GM19043 (cell line): ENCODE results near the gene KRR1.
"Not testable (repeated sequence)": the region's sequence is repeated elsewhere in the genome, so short reads cannot be mapped to it uniquely, and the experiment has no call there.

Experiments
- ATAC-seq: cut with Tn5 transposase; IDR thresholded peaks from one replicate; pipeline ENCODE4 v1.9.1; 2021; ENCODE audit warnings: low read depth; ENCODE audit not compliant: unreplicated experiment

Gene KRR1

DNA sequence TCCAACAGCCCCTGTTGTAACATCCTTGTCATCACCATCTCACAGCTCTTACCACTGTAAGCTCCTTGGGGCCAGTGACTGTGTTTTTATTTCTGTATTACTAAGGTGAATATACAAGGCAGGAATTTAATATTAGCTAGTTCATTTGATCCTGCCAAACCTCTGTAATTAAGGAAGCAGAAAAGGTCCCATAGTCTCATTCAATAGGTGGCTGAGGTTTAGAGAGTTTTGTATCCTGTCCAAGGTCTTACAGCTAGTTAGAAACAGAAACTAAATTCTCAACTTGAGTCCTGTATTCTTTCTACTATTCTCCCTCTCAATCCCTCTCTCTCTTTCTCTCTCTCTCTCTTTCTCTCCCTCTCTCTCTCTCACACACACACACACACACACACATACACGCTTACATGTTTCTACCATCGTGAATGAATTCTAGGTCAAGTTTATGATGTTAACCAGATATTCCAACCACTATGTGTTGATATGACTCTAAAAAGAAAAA lies 31.4 kb downstream of the KRR1 start:
- peak; percentile 29 for ATAC-seq

DNA sequence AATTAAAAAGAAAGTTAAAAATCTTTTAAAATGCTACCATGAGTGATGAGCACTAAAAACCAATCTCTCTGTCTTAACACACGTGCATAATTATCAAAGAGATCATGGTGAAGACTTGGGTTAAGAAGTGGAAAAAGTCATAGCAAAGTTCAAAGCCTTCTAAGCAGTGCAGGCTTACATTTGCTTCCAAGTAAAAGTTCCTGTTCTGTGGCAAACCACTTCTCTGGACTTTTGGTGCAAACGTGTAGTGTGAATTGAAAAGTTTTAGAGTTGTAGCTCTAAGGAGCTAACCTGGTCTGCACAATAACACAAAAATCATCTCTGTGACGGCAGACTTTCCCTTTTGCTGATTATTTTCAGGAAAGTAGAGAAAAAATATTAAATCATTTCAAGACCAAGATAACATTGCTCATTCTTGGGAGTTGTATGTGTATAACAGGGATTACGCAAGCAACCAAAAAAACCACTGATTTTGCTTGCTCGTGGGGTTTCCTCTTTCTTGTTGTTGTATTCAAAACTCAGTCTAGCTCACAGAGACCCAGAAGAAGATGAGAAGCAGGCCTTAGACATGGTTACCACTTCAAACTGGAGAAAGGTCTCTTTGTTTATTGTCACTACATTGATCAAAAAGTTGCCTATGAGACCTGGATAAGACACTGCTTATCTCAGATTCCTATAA lies 33.2 kb downstream of the KRR1 start:
- ATAC-seq, result no peak

DNA sequence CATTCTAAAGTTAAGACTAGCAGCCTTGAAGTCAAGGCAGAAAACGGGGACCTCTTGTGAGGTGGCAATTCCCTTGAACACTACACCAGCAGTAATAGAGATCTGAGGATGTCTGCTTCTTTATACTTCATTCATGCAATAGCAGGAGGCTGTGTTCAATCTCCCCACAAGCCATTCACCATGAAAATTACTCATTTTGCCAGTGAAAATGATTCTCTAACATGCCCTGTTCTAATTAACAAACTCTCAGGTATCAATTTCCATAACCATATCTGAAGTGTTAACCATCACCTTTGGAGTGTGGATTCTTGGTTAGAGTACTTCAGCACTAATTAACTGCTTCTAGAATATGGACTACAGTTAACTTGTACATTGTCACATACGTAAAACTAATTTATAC lies 34.3 kb downstream of the KRR1 start:
- no peak for ATAC-seq

DNA sequence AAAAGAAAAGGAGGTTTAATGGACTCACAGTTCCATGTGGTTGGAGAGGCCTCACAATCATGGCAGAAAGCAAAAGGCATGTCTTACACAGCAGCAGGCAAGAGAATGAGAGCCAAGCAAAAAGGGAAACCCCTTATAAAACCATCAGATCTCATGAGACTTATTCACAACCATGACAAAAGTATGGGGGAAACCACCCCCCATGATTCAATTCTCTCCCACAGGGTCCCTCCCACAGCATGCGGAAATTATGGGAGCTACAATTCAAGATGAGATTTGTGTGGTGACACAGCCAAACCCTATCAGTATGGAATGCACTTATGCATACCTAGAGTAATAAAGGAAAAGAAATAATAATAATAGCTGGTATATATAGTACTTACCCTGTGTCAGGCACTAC lies 35.3 kb downstream of the KRR1 start:
- no peak for ATAC-seq

DNA sequence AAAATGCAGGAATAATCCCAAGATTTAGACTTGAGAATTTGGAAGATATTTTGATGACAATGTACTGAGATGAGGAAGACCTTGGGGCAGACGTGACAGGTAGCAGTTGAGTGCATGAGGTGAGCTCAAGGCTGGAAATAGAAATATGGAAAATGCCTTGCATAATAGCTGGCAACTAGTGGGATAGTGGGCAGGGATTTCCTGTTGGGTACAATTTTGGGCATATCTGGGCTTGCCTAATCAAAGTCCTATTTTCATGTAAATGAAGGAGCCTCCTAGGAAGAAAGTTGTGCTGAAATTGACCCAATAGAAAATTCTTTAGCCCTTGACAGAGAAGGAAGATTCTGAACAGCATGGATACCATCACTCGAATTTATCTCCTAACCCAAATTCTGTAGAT lies 37.3 kb downstream of the KRR1 start:
- no peak for ATAC-seq

DNA sequence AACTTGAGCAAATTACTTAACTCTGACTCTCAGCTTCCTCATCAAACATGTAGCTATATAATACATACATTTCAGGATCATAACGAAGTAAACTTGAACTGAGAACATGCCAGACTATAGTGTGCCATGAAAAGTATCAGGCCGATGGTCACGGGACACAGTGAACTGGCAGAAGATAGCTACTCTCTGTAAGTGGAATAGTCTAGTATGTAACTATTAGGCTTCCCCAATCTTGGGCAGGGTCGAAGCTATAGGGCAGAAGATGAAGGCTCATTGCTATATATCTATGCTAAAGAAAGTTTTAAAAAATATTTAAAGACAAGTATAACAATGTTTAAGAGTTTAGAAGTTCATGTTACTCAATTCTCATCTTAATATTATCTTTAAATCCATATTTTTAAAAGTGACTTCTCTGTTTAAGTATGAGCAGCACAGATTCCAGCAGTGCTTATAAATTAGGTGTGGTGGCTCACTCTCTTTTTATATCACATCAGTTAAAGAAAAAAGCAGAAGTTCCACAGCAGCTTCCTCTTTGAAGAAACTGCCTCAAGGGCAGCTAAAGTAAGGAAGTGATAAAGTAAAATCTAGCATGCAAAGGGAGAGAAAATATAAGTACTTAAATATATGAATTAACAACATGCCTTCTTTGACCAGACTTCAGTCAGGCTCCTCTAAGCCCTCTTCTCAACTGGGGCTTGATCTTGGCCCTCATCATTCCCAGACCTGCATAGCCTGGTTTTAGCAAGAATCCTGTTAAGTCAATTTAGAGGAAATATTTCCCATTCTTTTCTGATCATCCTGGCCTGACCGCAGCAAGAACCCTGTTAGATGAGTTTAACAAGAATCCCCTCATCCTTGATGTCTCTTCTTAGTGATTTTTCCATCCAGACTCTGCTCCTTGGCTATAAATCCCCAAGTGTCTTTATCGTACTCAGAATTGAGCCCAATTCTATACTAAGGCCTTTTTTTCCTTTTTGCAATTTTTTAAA lies 39.2 kb downstream of the KRR1 start:
- ATAC-seq, result no peak

DNA sequence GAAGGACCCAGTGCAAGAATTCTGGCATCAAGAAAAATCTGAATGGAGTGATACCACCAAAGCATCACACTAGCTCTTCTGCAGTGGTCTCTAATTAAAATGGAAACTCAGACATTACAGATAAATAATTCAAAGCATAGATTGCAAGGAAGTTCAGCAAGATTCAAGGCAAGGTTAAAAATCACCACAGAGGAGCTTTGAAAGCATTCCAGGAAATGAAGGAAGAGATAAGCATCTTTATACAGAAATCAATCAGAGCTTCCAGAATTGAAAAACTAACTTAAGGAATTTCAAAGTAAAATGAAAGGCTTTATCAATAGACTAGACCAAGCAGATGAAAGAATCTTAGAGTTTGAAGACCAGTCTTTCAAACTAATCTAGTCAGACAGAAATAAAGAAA lies 51.2 kb downstream of the KRR1 start:
- ATAC-seq, result no peak

DNA sequence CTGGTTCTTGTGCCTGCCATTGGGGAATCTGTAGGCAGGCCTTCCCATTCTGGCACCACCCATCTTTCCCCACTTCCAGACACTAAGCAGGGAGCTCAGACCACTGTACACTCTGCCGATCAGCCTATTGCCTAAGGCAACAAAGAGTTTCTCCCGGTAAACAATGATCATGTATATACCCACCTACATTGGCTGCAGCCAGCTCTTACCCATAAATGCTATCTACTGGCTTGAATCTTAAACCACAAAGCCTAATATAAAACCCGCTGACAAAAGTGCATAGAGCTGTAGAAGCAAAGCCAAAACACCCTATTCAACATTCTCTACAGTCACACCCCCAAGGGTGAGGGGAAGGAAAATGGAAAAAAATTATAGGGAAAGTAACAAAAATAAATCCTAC lies 51.7 kb downstream of the KRR1 start:
- ATAC-seq, result no peak

DNA sequence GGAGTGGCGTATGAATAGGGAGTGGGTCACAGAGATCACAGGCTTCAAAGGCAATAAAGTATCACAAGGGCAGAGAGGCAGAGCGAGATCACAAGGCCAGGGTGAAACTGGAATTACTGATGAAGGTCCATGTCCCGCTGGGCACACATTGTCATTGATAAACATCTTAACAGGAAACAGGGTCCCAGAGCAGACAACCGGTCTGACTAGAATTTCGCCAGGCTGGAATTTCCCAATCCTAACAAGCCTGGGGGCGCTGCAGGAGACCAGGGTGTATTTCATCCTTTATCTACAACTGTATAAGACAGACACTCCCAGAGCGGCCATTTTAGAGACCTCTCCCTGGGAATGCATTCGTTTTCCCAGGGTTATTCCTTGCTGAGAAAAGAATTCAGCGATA lies 53.5 kb downstream of the KRR1 start:
- not testable (repeated sequence) for ATAC-seq

DNA sequence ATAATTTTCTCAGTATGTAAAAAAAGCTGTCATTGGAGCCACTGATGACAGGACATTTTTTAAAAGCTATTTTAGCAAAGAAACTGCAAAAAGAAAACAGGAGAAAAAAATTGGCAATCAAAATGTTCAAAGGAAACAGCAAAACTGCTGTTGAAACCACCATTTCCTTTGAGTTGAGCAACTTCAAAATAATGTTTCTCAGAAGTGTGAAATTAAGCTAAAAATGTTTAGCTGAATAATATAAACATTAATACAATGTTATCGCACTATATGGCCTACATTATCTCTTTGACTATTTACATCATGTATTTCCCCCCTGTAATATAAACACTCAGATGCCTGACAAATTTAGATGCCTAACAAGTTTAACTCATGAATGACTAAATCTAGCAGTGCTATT lies 54.2 kb downstream of the KRR1 start:
- ATAC-seq, result no peak

DNA sequence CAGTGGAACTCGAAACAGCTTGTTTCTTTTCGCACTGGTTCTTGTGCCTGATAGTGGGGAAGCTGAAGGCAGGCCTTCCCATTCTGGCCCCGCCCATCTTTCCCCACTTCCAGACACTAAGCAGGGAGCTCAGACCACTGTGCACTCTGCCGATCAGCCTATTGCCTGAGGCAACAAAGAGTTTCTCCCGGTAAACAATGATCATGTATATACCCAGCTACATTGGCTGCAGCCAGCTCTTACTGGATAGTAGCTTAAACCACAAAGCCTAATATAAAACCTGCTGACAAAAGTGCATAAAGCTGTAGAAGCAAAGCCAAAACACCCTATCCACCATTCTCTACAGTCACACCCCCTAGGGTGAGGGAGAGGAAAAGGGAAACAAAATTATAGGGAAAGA lies 55.6 kb downstream of the KRR1 start:
- ATAC-seq, result no peak

DNA sequence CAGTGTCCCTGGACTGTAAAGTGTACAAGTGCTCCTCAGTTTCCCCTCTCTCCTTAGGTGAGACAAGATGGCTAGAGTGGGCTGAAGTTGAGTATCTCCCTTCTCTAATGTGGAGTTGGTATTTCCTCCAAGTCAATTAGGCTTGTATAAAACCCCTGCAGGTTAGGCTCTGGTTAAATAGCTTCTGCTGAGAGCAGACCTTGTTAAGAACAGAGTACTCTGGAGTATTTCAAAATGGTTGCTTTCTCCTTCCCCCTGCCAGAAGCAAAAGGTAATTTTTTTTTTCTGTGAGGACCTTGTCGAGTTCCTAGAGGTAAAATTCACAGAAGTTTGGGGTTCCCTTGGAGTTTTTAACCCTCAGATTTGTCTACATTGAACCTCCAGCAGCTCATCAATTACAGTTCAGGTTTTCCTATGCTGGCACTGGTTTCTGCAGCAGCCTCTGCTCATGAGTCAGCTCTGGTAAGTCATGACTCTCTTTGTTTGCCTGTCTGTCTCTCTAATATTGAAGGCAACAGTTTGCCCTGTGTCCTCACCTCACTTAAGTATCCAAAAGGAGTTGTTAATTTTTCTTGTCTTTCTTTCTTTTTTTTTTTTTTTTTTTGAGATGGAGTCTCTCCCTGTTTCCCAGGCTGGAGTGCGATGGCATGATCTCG lies 58.6 kb downstream of the KRR1 start:
- no peak for ATAC-seq

DNA sequence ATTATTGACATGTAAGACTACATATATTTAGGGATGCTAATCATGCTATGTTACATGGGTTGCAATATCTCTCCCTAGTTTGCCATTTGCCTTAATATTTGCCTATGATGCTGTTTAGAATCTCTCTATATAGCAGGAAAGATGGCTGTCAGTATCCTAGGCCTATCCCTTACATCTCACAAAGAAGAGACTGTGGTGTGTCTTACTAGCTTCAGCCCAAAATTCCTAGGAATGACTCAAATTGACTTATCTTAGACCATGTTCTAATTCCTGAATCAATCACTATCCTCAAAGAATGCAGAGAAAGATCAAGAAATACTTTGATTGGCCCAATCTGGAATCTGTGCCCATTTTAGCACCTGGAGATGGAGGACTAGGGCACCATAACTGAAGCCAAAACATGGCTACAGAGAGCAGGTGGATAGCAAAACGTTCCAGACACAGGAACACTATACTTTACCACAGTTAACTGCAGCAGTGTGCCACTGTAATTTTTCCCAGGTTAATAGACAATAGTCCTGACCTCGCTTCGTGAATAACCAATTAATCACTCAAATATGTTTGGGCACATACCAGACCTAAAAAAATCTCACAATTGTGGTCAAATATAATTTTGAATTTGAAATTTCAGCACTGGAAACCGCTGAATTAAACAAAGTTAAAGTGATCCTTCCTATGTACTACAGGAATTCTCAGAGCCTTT lies 63.6 kb downstream of the KRR1 start:
- no peak for ATAC-seq

DNA sequence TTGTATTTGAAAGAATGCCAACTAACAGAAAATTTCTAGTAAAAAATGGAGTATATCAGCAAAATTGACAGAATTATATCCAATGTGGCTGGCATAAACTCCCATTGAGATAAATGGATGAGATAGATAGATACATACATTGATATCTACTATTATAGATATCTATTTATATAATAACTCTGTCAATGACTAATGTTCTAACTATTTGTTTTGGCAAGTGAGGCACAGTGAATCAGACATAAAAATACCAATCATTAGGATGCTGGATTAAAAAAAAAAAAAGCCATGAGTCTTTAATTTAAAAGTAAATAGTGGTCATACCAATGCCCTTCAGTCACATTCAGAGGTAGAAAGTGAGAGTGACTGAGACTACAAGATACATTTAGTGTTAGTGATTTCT lies 64.6 kb downstream of the KRR1 start:
- ATAC-seq, result no peak

DNA sequence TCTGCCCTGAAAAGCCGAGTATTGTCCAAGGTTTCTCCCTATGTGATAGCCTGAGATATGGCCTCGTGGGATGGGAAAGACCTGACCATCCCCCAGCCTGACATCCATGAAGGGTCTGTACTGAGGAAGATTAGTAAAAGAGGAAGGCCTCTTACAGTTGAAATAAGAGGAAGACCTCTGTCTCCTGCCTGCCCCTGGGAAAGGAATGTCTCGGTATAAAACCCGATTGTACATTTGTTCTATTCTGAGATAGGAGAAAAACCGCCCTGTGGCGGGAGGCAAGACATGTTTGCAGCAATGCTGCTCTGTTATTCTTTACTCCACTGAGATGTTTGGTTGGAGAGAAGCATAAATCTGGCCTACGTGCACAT lies 66.3 kb downstream of the KRR1 start:
- not testable (repeated sequence) for ATAC-seq

DNA sequence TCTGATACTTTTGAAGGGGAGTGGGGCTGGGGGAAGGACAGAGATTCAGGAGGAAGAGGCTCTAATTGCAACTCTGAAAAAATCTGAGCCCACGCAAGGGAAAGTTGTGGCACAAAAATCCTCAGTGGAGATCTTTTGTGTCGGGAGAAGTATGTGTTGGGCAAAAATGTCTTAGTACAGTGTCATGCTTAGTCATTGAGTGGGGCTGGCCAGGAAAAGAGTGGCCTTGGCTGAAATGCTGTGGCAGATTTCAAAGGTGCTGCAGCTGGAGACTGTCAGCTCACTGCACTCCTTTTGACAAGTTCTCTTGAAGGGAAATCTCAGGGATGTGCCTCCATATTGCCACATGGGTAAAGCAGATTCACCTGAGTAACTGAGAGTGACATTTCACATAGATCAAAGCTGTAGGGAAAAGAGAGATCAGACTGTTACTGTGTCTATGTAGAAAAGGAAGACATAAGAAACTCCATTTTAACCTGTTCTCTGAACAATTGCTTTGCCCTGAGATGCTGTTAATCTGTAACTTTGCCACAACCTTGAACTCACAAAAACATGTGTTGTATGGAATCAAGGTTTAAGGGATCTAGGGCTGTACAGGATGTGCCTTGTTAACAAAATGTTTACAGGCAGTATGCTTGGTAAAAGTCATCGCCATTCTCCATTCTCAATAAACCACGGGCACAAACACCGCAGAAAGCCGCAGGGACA lies 66.8 kb downstream of the KRR1 start:
- no peak for ATAC-seq

DNA sequence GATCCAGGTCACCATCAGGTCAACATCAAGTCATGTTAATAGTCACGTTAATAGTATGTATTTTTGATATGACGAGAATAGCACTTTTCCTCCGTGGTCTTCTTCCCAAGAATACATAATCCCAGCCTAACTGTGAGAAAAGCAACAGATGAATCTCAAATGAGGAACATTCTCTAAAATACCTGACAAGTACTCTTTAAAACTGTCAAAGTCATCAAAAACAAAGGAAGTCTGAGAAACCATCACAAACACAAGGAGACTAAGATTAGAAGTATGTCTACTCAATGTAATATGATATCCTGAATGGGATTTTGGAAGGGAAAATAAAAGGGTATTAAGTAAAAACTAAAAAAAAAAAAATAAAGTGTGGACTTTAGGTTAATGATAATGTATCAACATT lies 67.7 kb downstream of the KRR1 start:
- ATAC-seq, result no peak

DNA sequence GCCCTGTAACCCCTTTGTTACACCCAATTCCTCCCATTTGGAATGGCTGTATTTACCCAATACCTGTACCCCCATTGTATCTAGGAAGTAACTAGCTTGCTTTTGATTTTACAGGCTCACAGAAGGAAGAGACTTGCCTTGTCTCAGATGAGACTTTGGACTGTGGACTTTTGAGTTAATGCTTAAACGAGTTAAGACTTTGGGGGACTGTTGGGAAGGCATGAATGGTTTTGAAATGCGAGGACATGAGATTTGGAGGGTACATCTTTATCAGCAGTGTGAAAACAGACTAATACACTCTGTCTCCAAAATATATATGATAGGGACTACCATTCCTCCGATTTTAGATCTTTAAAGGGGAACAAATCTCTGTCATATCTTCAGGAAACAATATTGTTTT lies 69.0 kb downstream of the KRR1 start:
- not testable (repeated sequence) for ATAC-seq

DNA sequence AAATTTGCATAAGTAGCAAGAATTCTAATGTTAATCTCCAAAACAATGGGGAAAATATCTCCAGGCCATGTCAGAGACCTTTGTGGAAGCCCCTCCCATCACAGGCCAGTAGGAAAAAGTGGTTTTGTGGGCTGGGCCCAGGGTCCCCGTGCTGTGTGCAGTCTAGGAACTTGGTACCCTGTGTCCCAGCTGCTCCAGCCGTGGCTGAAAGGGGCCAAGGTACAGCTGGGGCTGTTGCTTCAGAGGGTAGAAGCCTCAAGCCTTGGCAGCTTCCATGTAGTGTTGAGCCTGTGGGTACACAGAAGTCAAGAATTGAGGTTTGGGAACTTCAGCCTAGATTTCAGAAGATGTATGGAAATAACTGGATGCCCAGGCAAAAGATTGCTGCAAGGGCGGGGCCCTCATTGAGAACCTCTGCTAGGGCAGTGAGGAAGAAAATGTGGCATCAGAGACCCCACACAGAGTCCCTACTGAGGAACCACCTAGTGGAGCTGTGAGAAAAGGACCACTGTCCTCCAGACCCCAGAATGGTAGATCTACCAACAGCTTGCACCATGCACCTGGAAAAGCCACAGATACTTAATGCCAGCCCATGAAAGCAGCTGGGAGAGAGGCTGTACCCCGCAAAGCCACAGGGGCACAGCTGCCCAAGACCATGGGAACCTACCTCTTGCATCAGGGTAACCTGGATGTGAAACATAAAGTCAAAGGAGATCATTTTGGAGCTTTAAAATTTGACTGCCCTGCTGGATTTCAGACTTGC lies 69.5 kb downstream of the KRR1 start:
- not testable (repeated sequence) for ATAC-seq
